A673 (cell line): Measurements from ENCODE around the gene PRXL2A.

Source experiments
- EZH2 ChIP-seq: fragments of 200-600 bp; sonication (generic); IDR thresholded peaks from 2 replicates; pipeline ENCODE4 v1.6.1; 2017; ENCODE audit warnings: borderline replicate concordance, low read depth, mild to moderate bottlenecking, mixed read lengths, antibody characterized with exemption, low read length; ENCODE audit not compliant: poor library complexity, severe bottlenecking
- TF ChIP-seq, protein P1 (sequence below): fragments of 300-800, 200-600 bp; sonication (generic); conservative IDR thresholded peaks from 2 replicates; pipeline ENCODE4 v1.5.1; 2017; ENCODE audit warnings: low read depth, mild to moderate bottlenecking, antibody characterized with exemption, low read length, moderate library complexity, mixed read lengths

DNA sequence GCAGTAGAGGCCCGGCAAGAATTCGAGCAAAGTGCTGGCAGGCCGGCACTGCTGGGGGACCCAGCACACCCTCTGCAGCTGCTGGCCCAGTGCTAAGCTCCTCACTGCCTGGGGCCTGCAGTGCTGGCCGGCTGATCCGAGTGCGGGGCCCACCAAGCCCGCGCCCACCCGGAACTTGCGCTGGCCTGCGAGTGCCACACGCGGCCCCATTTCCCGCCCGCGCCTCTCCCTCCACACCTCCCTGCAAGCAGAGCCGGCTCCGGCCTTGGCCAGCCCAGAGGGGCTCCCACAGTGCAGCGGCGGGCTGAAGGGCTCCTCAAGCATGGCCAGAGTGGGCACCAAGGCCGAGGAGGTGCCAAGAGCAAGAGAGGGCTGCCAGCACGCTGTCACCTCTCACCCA is 48.7 kb upstream of the PRXL2A start:
- TF ChIP-seq, protein P1, sequence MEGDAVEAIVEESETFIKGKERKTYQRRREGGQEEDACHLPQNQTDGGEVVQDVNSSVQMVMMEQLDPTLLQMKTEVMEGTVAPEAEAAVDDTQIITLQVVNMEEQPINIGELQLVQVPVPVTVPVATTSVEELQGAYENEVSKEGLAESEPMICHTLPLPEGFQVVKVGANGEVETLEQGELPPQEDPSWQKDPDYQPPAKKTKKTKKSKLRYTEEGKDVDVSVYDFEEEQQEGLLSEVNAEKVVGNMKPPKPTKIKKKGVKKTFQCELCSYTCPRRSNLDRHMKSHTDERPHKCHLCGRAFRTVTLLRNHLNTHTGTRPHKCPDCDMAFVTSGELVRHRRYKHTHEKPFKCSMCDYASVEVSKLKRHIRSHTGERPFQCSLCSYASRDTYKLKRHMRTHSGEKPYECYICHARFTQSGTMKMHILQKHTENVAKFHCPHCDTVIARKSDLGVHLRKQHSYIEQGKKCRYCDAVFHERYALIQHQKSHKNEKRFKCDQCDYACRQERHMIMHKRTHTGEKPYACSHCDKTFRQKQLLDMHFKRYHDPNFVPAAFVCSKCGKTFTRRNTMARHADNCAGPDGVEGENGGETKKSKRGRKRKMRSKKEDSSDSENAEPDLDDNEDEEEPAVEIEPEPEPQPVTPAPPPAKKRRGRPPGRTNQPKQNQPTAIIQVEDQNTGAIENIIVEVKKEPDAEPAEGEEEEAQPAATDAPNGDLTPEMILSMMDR: no peak
- TF ChIP-seq EZH2: no peak
